ENCODE data around the gene ORC3.
"Not testable (repeated sequence)": the region's sequence is repeated elsewhere in the genome, so short reads cannot be mapped to it uniquely, and the experiment has no call there.

Gene ORC3

GRCh38 chr6:87590990-87591389 is 1.1 kb downstream of the ORC3 start:
- DNase-seq (ENCODE audit: low read depth): no peak
- no peak for TF ChIP-seq CTCF (conservative IDR thresholded peaks at IDR 0.05; ENCODE audit: low read depth, low read length)
- H3K4me3 ChIP-seq (ENCODE audit: low read length): peak overlapping the region; percentile 82

GRCh38 chr6:87600576-87600975 is 10.6 kb downstream of the ORC3 start:
- H3K4me3 ChIP-seq (ENCODE audit: low read length): no peak overlapping the region
- no peak for TF ChIP-seq CTCF (conservative IDR thresholded peaks at IDR 0.05; ENCODE audit: low read depth, low read length)
- DNase-seq (ENCODE audit: low read depth): no peak

DNA sequence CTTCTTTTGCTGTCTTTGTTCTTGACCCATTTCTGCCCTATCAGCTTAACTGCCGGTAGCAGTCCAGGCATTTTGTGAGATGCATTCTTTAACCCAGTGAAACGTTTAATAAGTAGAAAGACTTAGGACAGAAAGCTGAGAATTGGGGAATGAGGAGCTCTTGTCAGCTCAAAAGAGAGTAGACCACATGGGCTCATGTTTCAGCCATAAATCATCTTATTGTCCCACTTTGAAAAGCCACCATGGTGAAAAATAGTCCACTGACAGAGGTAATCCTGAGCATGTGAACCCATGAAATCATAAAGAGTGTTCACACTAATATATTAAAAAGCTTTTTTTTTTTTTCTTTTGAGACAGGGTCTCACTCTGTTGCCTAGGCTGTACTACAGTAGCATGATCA is 16.3 kb downstream of the ORC3 start:
- no peak overlapping the region for H3K4me3 ChIP-seq (ENCODE audit: low read length)
- no peak for TF ChIP-seq CTCF (conservative IDR thresholded peaks at IDR 0.05; ENCODE audit: low read depth, low read length)
- no peak for DNase-seq (ENCODE audit: low read depth)

DNA sequence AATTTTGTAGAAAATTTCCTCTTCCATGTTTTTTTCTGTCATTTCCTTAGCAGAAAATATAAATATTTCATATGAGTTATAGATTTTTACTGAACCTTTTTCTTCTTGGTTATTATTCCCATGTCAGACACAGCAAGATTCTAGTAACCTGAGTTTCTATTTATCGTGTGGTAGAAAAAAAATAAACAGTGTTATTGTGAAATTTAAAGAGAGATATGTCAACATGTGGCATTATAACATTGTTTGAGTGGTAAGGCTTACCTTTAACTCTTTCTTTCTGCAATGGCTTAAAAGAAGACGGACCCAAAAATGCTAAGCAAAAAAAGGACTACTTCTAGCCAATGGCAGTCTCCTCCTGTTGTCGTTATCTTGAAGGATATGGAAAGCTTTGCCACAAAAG is 18.9 kb downstream of the ORC3 start:
- H3K4me3 ChIP-seq (ENCODE audit: low read length): no peak overlapping the region
- no peak for DNase-seq (ENCODE audit: low read depth)
- no peak for TF ChIP-seq CTCF (conservative IDR thresholded peaks at IDR 0.05; ENCODE audit: low read depth, low read length)

GRCh38 chr6:87613018-87613417 is 23.1 kb downstream of the ORC3 start:
- not testable (repeated sequence) for H3K4me3 ChIP-seq (ENCODE audit: low read length); DNase-seq (ENCODE audit: low read depth)

GRCh38 chr6:87617405-87617804 is 27.5 kb downstream of the ORC3 start:
- no peak overlapping the region for H3K4me3 ChIP-seq (ENCODE audit: low read length)
- DNase-seq (ENCODE audit: low read depth): no peak
- no peak for TF ChIP-seq CTCF (conservative IDR thresholded peaks at IDR 0.05; ENCODE audit: low read depth, low read length)

DNA sequence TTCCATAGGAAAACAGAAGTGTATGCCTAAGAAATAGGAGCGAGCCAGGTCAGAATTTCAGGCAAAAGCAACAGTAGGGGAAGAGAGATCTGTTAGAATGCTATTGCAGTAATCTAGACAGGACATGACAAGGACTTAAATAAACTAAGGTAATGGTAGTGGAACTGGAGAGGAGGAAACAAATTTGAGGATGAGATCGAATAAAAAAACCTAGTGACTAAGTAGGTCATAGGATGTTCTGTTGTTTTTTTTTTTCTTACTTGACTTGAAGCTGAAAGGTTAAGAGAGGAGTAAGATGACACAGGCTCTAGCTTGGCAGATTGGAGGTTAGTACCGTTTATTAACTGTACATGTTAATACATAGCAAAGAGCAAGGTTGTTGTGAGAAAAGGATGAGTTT is 28.6 kb downstream of the ORC3 start:
- no peak for DNase-seq (ENCODE audit: low read depth)
- no peak overlapping the region for H3K4me3 ChIP-seq (ENCODE audit: low read length)
- TF ChIP-seq CTCF (conservative IDR thresholded peaks at IDR 0.05; ENCODE audit: low read depth, low read length): no peak

GRCh38 chr6:87623248-87623647 is 33.3 kb downstream of the ORC3 start:
- no peak for TF ChIP-seq CTCF (conservative IDR thresholded peaks at IDR 0.05; ENCODE audit: low read depth, low read length)
- no peak overlapping the region for H3K4me3 ChIP-seq (ENCODE audit: low read length)
- DNase-seq (ENCODE audit: low read depth): peak; percentile 77
